Measurements from ENCODE around the gene CLCN3.

The CLCN3 gene

GRCh38 chr4:169583563-169583962, 36.8 kb upstream of the CLCN3 start:
- CTCF ChIA-PET = interaction anchor here (1.1 to 2.0 kb wide), 3 partner anchors 10 to 90 kb away, joined by 3 to 4 read pairs (median 4); no protein-coding TSS in a partner anchor
- no peak overlapping the region for H3K4me3 ChIP-seq (ENCODE audit: low read depth, low read length)
- POLR2A ChIA-PET = no interaction called here
- no peak for TF ChIP-seq CTCF (IDR thresholded peaks at IDR 0.05; ENCODE audit: insufficient read depth, low read length, missing control alignments)
- no peak for DNase-seq (ENCODE audit: low read depth, low spot score)

- ChIA-PET POLR2A (no interaction called here), CTCF (interaction anchor here (0.9 to 1.5 kb wide), 3 partner anchors 9 to 26 kb away, joined by 3 to 5 read pairs (median 3); no protein-coding TSS in a partner anchor)
- no peak for DNase-seq (ENCODE audit: low read depth, low spot score)
- no peak for TF ChIP-seq CTCF (IDR thresholded peaks at IDR 0.05; ENCODE audit: insufficient read depth, low read length, missing control alignments)
- H3K4me3 ChIP-seq (ENCODE audit: low read depth, low read length) = no peak overlapping the region
These were observed 27.3 kb upstream of the CLCN3 start for GRCh38 chr4:169593050-169593560.

GRCh38 chr4:169594560-169595195, 25.7 kb upstream of the CLCN3 start:
- TF ChIP-seq CTCF (IDR thresholded peaks at IDR 0.05; ENCODE audit: insufficient read depth, low read length, missing control alignments) = no peak
- no peak for DNase-seq (ENCODE audit: low read depth, low spot score)
- POLR2A ChIA-PET = no interaction called here
- CTCF ChIA-PET = interaction anchor here (0.7 to 1.2 kb wide), 3 partner anchors 11 to 19 kb away, joined by 3 read pairs; no protein-coding TSS in a partner anchor
- H3K4me3 ChIP-seq (ENCODE audit: low read depth, low read length) = no peak overlapping the region

GRCh38 chr4:169601016-169601771, 19.2 kb upstream of the CLCN3 start:
- no peak overlapping the region for H3K4me3 ChIP-seq (ENCODE audit: low read depth, low read length)
- CTCF ChIA-PET = interaction anchor here (0.8 to 1.8 kb wide), 3 partner anchors 10 to 35 kb away, joined by 3 to 4 read pairs (median 4); partner anchors contain the start of gene NEK1
- POLR2A ChIA-PET = no interaction called here
- no peak for DNase-seq (ENCODE audit: low read depth, low spot score)
- no peak for TF ChIP-seq CTCF (IDR thresholded peaks at IDR 0.05; ENCODE audit: insufficient read depth, low read length, missing control alignments)

GRCh38 chr4:169603312-169603711, 17.1 kb upstream of the CLCN3 start:
- DNase-seq (ENCODE audit: low read depth, low spot score) = no peak
- ChIA-PET POLR2A (no interaction called here), CTCF (interaction anchor here (1.2 to 1.6 kb wide), 2 partner anchors 10 kb away, joined by 5 to 6 read pairs; partner anchors contain the start of gene NEK1)
- TF ChIP-seq CTCF (IDR thresholded peaks at IDR 0.05; ENCODE audit: insufficient read depth, low read length, missing control alignments) = no peak
- H3K4me3 ChIP-seq (ENCODE audit: low read depth, low read length) = no peak overlapping the region
